Stimulated activated naive CD8-positive, alpha-beta T cell treated with anti-CD3 and anti-CD28 coated beads, Interleukin-15, Interleukin-2, amounts not matched to agents 100 ng/mL and 50 ng/mL, for 24 hours (primary cell): ENCODE data around the gene KIAA0232.

Source experiments
- H3K27ac Mint-ChIP-seq: one replicate; pipeline ENCODE4 v1.8.0; 2021; ENCODE audit warnings: mild to moderate bottlenecking, mixed read lengths
- H3K27me3 Mint-ChIP-seq: one replicate; pipeline ENCODE4 v1.8.0; 2021; ENCODE audit warnings: mixed read lengths
- H3K36me3 Mint-ChIP-seq: one replicate; pipeline ENCODE4 v1.8.0; 2021; ENCODE audit warnings: low read depth, mixed read lengths
- H3K4me1 Mint-ChIP-seq: one replicate; pipeline ENCODE4 v1.8.0; 2021; ENCODE audit warnings: low read depth, mixed read lengths
- H3K4me3 Mint-ChIP-seq: one replicate; pipeline ENCODE4 v1.8.0; 2021; ENCODE audit warnings: mild to moderate bottlenecking, mixed read lengths
- H3K9me3 Mint-ChIP-seq: one replicate; pipeline ENCODE4 v1.8.0; 2021; ENCODE audit warnings: mixed read lengths

KIAA0232 gene

GRCh38 chr4:6854098-6854744 lies 71.7 kb downstream of the KIAA0232 start:
- H3K27me3 Mint-ChIP-seq = no peaks in the 10 kb centered on the region
- peaks cover 7% of the 10 kb centered on the region for H3K9me3 Mint-ChIP-seq
- peaks cover 63% of the 10 kb centered on the region for H3K36me3 Mint-ChIP-seq
- no peak overlapping the region for H3K4me3 Mint-ChIP-seq
- H3K27ac Mint-ChIP-seq = no peak overlapping the region
- H3K4me1 Mint-ChIP-seq = peaks cover 27% of the 10 kb centered on the region

- peaks cover 27% of the 10 kb centered on the region for H3K4me1 Mint-ChIP-seq
- H3K36me3 Mint-ChIP-seq = peaks cover 58% of the 10 kb centered on the region
- no peaks in the 10 kb centered on the region for H3K27me3 Mint-ChIP-seq
- H3K27ac Mint-ChIP-seq = peak overlapping the region; percentile 90
- peaks cover 7% of the 10 kb centered on the region for H3K9me3 Mint-ChIP-seq
- peak overlapping the region; percentile 28 for H3K4me3 Mint-ChIP-seq
Observed at GRCh38 chr4:6855692-6856297, 73.3 kb downstream of the KIAA0232 start.

- Mint-ChIP-seq H3K27me3 (no peaks in the 10 kb centered on the region), H3K36me3 (peaks cover 58% of the 10 kb centered on the region), H3K9me3 (peaks cover 7% of the 10 kb centered on the region), H3K4me1 (peaks cover 27% of the 10 kb centered on the region), H3K27ac (peak overlapping the region; percentile 90), H3K4me3 (no peak overlapping the region)
Observed at GRCh38 chr4:6856391-6856790, 73.9 kb downstream of the KIAA0232 start.

- peaks cover 27% of the 10 kb centered on the region for H3K4me1 Mint-ChIP-seq
- H3K4me3 Mint-ChIP-seq = no peak overlapping the region
- H3K27ac Mint-ChIP-seq = peak overlapping the region; percentile 90
- peaks cover 58% of the 10 kb centered on the region for H3K36me3 Mint-ChIP-seq
- no peaks in the 10 kb centered on the region for H3K27me3 Mint-ChIP-seq
- peaks cover 7% of the 10 kb centered on the region for H3K9me3 Mint-ChIP-seq
Observed at GRCh38 chr4:6857009-6857882, 74.7 kb downstream of the KIAA0232 start.

GRCh38 chr4:6858997-6859396 lies 76.5 kb downstream of the KIAA0232 start:
- H3K4me1 Mint-ChIP-seq = peaks cover 20% of the 10 kb centered on the region
- H3K36me3 Mint-ChIP-seq = peaks cover 58% of the 10 kb centered on the region
- no peak overlapping the region for H3K4me3 Mint-ChIP-seq
- no peaks in the 10 kb centered on the region for H3K27me3 Mint-ChIP-seq
- no peak overlapping the region for H3K27ac Mint-ChIP-seq
- H3K9me3 Mint-ChIP-seq = no peaks in the 10 kb centered on the region

- no peaks in the 10 kb centered on the region for H3K27me3 Mint-ChIP-seq
- no peaks in the 10 kb centered on the region for H3K9me3 Mint-ChIP-seq
- peaks cover 14% of the 10 kb centered on the region for H3K4me1 Mint-ChIP-seq
- H3K36me3 Mint-ChIP-seq = peaks cover 60% of the 10 kb centered on the region
- peak overlapping the region; percentile 59 for H3K27ac Mint-ChIP-seq
- H3K4me3 Mint-ChIP-seq = no peak overlapping the region
Observed at GRCh38 chr4:6859543-6859942, 77.0 kb downstream of the KIAA0232 start.

GRCh38 chr4:6868386-6868785 lies 85.9 kb downstream of the KIAA0232 start:
- Mint-ChIP-seq H3K4me3 (no peak overlapping the region), H3K4me1 (no peaks in the 10 kb centered on the region), H3K36me3 (peaks cover 28% of the 10 kb centered on the region), H3K27me3 (no peaks in the 10 kb centered on the region), H3K9me3 (no peaks in the 10 kb centered on the region), H3K27ac (no peak overlapping the region)

GRCh38 chr4:6869944-6870343 lies 87.4 kb downstream of the KIAA0232 start:
- H3K27me3 Mint-ChIP-seq = no peaks in the 10 kb centered on the region
- H3K9me3 Mint-ChIP-seq = no peaks in the 10 kb centered on the region
- H3K4me1 Mint-ChIP-seq = no peaks in the 10 kb centered on the region
- H3K27ac Mint-ChIP-seq = no peak overlapping the region
- peaks cover 19% of the 10 kb centered on the region for H3K36me3 Mint-ChIP-seq
- H3K4me3 Mint-ChIP-seq = no peak overlapping the region

- no peak overlapping the region for H3K4me3 Mint-ChIP-seq
- H3K4me1 Mint-ChIP-seq = no peaks in the 10 kb centered on the region
- peaks cover 26% of the 10 kb centered on the region for H3K36me3 Mint-ChIP-seq
- H3K9me3 Mint-ChIP-seq = no peaks in the 10 kb centered on the region
- H3K27ac Mint-ChIP-seq = no peak overlapping the region
- H3K27me3 Mint-ChIP-seq = no peaks in the 10 kb centered on the region
Observed at GRCh38 chr4:6873291-6873690, 90.8 kb downstream of the KIAA0232 start.

GRCh38 chr4:6873792-6874461 lies 91.4 kb downstream of the KIAA0232 start:
- no peaks in the 10 kb centered on the region for H3K9me3 Mint-ChIP-seq
- H3K36me3 Mint-ChIP-seq = peaks cover 32% of the 10 kb centered on the region
- H3K27me3 Mint-ChIP-seq = no peaks in the 10 kb centered on the region
- H3K27ac Mint-ChIP-seq = no peak overlapping the region
- no peaks in the 10 kb centered on the region for H3K4me1 Mint-ChIP-seq
- no peak overlapping the region for H3K4me3 Mint-ChIP-seq

GRCh38 chr4:6874981-6875380 lies 92.5 kb downstream of the KIAA0232 start:
- Mint-ChIP-seq H3K36me3 (peaks cover 37% of the 10 kb centered on the region), H3K9me3 (no peaks in the 10 kb centered on the region), H3K27me3 (no peaks in the 10 kb centered on the region), H3K4me3 (no peak overlapping the region), H3K4me1 (no peaks in the 10 kb centered on the region), H3K27ac (no peak overlapping the region)

- Mint-ChIP-seq H3K36me3 (peaks cover 37% of the 10 kb centered on the region), H3K9me3 (no peaks in the 10 kb centered on the region), H3K4me3 (no peak overlapping the region), H3K27ac (no peak overlapping the region), H3K4me1 (no peaks in the 10 kb centered on the region), H3K27me3 (no peaks in the 10 kb centered on the region)
Observed at GRCh38 chr4:6875431-6875831, 92.9 kb downstream of the KIAA0232 start.

- H3K9me3 Mint-ChIP-seq = no peaks in the 10 kb centered on the region
- H3K4me3 Mint-ChIP-seq = no peak overlapping the region
- no peaks in the 10 kb centered on the region for H3K4me1 Mint-ChIP-seq
- no peak overlapping the region for H3K27ac Mint-ChIP-seq
- peaks cover 40% of the 10 kb centered on the region for H3K36me3 Mint-ChIP-seq
- no peaks in the 10 kb centered on the region for H3K27me3 Mint-ChIP-seq
Observed at GRCh38 chr4:6876440-6876839, 93.9 kb downstream of the KIAA0232 start.

- H3K27ac Mint-ChIP-seq = no peak overlapping the region
- no peaks in the 10 kb centered on the region for H3K4me1 Mint-ChIP-seq
- H3K27me3 Mint-ChIP-seq = no peaks in the 10 kb centered on the region
- no peaks in the 10 kb centered on the region for H3K9me3 Mint-ChIP-seq
- H3K36me3 Mint-ChIP-seq = peaks cover 43% of the 10 kb centered on the region
- no peak overlapping the region for H3K4me3 Mint-ChIP-seq
Observed at GRCh38 chr4:6877067-6877466, 94.5 kb downstream of the KIAA0232 start.
